Activated CD8-positive, alpha-beta T cell treated with anti-CD3 and anti-CD28 coated beads, Interleukin-2, amount 10 ng/mL, durations not matched to agents 7 days and 5 days (primary cell): ENCODE measurements around the gene EFCAB12. TPM values are rescaled to one million over a fixed set of nuclear protein-coding genes. Genes with fewer than 3 reads are reported as not detected.

Experiments used
- ATAC-seq: fragments of 150-1000 bp; cut with Tn5 transposase; one replicate; pipeline ENCODE4 v1.10.0; 2021; ENCODE audit warnings: moderate library complexity
- CTCF ChIA-PET: fragments of 350-600 bp; sonication (Branson Sonifier 250); formaldehyde crosslinking; loops from one replicate; lab custom pipeline; 2021; ENCODE audit warnings: antibody characterized with exemption; lab: Charles Lee
- POLR2A ChIA-PET: fragments of 350-600 bp; sonication (Branson Sonifier 250); formaldehyde crosslinking; loops from one replicate; lab custom pipeline; 2021; ENCODE audit warnings: antibody characterized with exemption; lab: Charles Lee
- DNase-seq: peaks from one replicate; pipeline ENCODE4 v3.0.0-alpha.2; 2020
- H3K27ac Mint-ChIP-seq: one replicate; pipeline ENCODE4 v1.8.0; 2021; ENCODE audit warnings: mild to moderate bottlenecking, mixed read lengths
- H3K27me3 Mint-ChIP-seq: one replicate; pipeline ENCODE4 v1.8.0; 2021; ENCODE audit warnings: low read depth, mixed read lengths
- H3K36me3 Mint-ChIP-seq: one replicate; pipeline ENCODE4 v1.8.0; 2021; ENCODE audit warnings: low read depth, mixed read lengths
- H3K4me1 Mint-ChIP-seq: one replicate; pipeline ENCODE4 v1.8.0; 2021; ENCODE audit warnings: low read depth, mixed read lengths
- H3K4me3 Mint-ChIP-seq: one replicate; pipeline ENCODE4 v1.8.0; 2021; ENCODE audit warnings: mild to moderate bottlenecking, mixed read lengths
- H3K9me3 Mint-ChIP-seq: one replicate; pipeline ENCODE4 v1.8.0; 2022; ENCODE audit warnings: mixed read lengths; ENCODE audit not compliant: insufficient read depth
- total RNA-seq, 2 experiments: library from RNA; stranded (reverse); gene quantifications; one replicate each; pipeline ENCODE4 v1.2.3, GENCODE V29; 2021

The EFCAB12 gene
- total RNA-seq, 2 experiments from 2014 or later, result 0.42 to 0.45 TPM

DNA sequence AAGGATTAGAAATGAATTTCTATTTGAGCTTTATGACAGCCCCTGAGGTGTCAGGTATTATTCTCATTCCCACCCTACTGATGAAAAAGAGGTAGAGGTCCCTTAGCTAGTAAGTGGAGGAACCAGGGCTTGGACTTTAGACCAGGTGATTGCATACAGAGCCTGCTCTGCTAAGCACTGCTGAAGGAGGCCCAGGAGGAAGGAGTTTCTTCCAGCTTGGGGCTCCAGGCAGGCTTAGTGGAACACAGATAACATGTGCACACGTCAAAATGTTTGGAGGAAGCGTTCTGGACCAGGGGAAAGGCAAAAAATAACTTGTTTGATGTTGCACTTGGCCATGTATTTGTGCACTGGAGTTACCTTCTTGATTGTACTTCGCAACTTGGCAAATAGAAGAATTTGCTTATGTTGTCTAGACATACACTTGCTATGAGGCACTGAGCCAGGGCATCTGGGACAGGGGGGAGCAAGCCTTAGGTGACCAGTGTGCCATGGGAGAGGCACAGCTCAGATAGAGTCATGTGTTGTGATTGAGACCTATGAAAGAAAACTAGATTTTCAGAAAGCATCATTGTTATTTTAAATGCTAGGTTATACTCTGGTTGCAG lies 34.0 kb upstream of the EFCAB12 start:
- Mint-ChIP-seq H3K36me3 (peaks cover 11% of the 10 kb centered on the region), H3K9me3 (no peaks in the 10 kb centered on the region), H3K4me3 (no peak overlapping the region), H3K27me3 (no peaks in the 10 kb centered on the region), H3K4me1 (peaks cover 12% of the 10 kb centered on the region), H3K27ac (no peak overlapping the region)
- ChIA-PET POLR2A (no interaction called here), CTCF (no interaction called here)
- DNase-seq (no peak), ATAC-seq (no peak)

- H3K9me3 Mint-ChIP-seq, result no peaks in the 10 kb centered on the region
- no peak for ATAC-seq
Observed at GRCh38 chr3:129461461-129462146, 33.2 kb upstream of the EFCAB12 start.

GRCh38 chr3:129461022-129461421 lies 32.6 kb upstream of the EFCAB12 start:
- Mint-ChIP-seq H3K27me3 (no peaks in the 10 kb centered on the region), H3K36me3 (peaks cover 11% of the 10 kb centered on the region), H3K4me1 (peaks cover 12% of the 10 kb centered on the region), H3K4me3 (no peak overlapping the region), H3K27ac (no peak overlapping the region), H3K9me3 (no peaks in the 10 kb centered on the region)
- DNase-seq, result no peak
- CTCF ChIA-PET, result no interaction called here
- ATAC-seq, result no peak
- POLR2A ChIA-PET, result no interaction called here

More at GRCh38 chr3:129461461-129462146, 33.2 kb upstream of the EFCAB12 start:
- Mint-ChIP-seq H3K27me3 (no peaks in the 10 kb centered on the region), H3K27ac (no peak overlapping the region), H3K4me1 (peaks cover 12% of the 10 kb centered on the region), H3K4me3 (no peak overlapping the region), H3K36me3 (peaks cover 11% of the 10 kb centered on the region)
- no peak for DNase-seq
- POLR2A ChIA-PET, result no interaction called here
- CTCF ChIA-PET, result no interaction called here

DNA sequence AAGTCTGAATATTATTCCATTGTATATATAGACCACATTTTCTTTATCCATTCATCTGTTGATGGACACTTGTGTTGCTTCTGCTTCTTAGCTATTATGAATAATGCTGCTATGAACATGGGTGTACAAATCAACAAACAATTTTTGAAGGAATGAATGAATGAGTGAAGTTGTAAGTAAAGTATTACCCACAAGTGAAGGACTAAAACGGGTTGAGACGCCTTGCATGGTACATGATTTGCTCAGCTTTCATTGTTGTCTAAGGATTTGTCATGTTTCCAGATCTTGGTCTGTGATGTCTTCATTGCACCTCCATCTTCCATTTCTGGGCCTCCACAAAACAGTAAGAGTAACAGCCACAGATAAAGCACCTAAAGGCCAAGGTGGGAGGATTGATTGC lies 32.1 kb upstream of the EFCAB12 start:
- H3K4me1 Mint-ChIP-seq, result peaks cover 12% of the 10 kb centered on the region
- no peaks in the 10 kb centered on the region for H3K9me3 Mint-ChIP-seq
- H3K27ac Mint-ChIP-seq, result no peak overlapping the region
- no peak overlapping the region for H3K4me3 Mint-ChIP-seq
- H3K27me3 Mint-ChIP-seq, result no peaks in the 10 kb centered on the region
- ATAC-seq (no peak), DNase-seq (no peak)
- POLR2A ChIA-PET, result interaction anchor here (1.1 kb wide), 1 partner anchor 21 kb away, joined by 3 read pairs; the partner anchor contains the start of genes IFT122 and MBD4
- CTCF ChIA-PET, result no interaction called here
- peaks cover 11% of the 10 kb centered on the region for H3K36me3 Mint-ChIP-seq

DNA sequence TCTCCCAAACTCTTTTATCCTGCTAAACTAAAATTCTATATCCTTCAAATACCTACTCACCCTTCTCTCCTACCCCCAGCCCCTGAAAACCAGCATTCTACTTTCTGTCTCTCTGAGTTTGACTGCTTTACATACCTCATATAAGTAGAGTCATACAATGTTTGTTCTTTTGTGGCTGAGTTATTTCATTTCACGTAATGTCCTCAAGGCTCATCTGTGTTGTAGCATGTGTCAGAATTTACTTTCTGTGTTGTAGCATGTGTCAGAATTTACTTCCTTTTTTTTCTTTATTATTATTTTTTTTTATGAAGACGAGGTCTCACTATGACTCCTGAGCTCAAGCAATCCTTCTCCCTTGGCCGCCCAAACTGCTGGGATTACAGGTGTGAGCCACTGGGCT lies 31.7 kb upstream of the EFCAB12 start:
- H3K27ac Mint-ChIP-seq, result no peak overlapping the region
- H3K36me3 Mint-ChIP-seq, result peaks cover 11% of the 10 kb centered on the region
- peaks cover 12% of the 10 kb centered on the region for H3K4me1 Mint-ChIP-seq
- CTCF ChIA-PET, result no interaction called here
- ATAC-seq (no peak), DNase-seq (no peak)
- no peak overlapping the region for H3K4me3 Mint-ChIP-seq
- H3K9me3 Mint-ChIP-seq, result no peaks in the 10 kb centered on the region
- no peaks in the 10 kb centered on the region for H3K27me3 Mint-ChIP-seq
- POLR2A ChIA-PET, result interaction anchor here (1.1 kb wide), 1 partner anchor 20 kb away, joined by 3 read pairs; the partner anchor contains the start of genes IFT122 and MBD4

- Mint-ChIP-seq H3K4me3 (no peak overlapping the region), H3K27ac (no peak overlapping the region), H3K9me3 (no peaks in the 10 kb centered on the region), H3K36me3 (peaks cover 12% of the 10 kb centered on the region), H3K4me1 (no peaks in the 10 kb centered on the region), H3K27me3 (no peaks in the 10 kb centered on the region)
- POLR2A ChIA-PET, result no interaction called here
- CTCF ChIA-PET, result no interaction called here
- ATAC-seq (no peak), DNase-seq (no peak)
Observed at GRCh38 chr3:129453732-129454131, 25.3 kb upstream of the EFCAB12 start.

DNA sequence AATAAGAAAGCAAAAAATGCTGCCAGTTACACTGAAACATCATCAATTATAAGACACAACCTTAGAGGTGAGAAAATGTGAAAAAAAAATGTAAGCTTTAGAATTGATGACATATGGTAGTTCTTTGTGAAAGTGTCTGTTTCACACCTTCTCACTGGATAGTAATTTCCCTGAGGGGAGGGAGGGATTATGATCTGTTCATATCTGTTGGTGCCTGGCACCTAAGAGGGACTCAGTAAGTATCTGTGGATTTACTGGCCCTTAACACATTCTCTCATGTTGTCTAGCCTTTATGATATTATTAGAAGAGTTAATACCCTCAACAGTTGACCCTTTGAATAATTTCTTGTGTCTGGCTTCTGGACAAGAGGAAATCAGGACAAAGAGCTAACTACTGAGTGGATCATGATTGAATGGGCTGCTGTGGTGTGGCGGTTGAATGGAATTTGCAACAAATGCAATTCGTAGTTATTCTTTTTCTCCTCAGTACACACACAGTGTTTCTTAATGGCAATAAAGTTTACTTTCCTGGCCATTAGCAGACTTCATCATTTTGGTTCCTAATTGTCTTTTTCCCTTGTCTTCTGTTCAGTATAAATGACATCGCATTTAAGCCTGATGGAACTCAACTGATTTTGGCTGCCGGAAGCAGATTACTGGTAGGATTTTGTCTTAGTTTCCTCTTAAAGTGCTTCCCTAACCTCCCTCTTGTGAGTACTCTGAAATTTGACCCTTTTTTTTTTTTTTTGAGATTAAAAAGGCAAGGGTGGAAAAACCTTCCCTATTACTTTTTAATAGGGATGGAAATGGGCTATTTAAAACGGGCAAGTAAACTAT lies 21.1 kb upstream of the EFCAB12 start:
- no peaks in the 10 kb centered on the region for H3K4me1 Mint-ChIP-seq
- no peak for DNase-seq
- peaks cover 12% of the 10 kb centered on the region for H3K36me3 Mint-ChIP-seq
- ChIA-PET CTCF (interaction anchor here (0.6 kb wide), 1 partner anchor 50 kb away, joined by 3 read pairs; no protein-coding TSS in a partner anchor), POLR2A (interaction anchor here (2.1 kb wide), 1 partner anchor 9 kb away, joined by 8 read pairs; the partner anchor contains the start of genes IFT122 and MBD4)
- no peak overlapping the region for H3K4me3 Mint-ChIP-seq
- H3K9me3 Mint-ChIP-seq, result no peaks in the 10 kb centered on the region
- no peaks in the 10 kb centered on the region for H3K27me3 Mint-ChIP-seq
- no peak for ATAC-seq
- no peak overlapping the region for H3K27ac Mint-ChIP-seq

- no peak overlapping the region for H3K27ac Mint-ChIP-seq
- ATAC-seq (no peak), DNase-seq (no peak)
- no peaks in the 10 kb centered on the region for H3K27me3 Mint-ChIP-seq
- POLR2A ChIA-PET, result interaction anchor here (2.1 kb wide), 1 partner anchor 8 kb away, joined by 8 read pairs; the partner anchor contains the start of genes IFT122 and MBD4
- CTCF ChIA-PET, result no interaction called here
- H3K9me3 Mint-ChIP-seq, result no peaks in the 10 kb centered on the region
- no peak overlapping the region for H3K4me3 Mint-ChIP-seq
- peaks cover 13% of the 10 kb centered on the region for H3K36me3 Mint-ChIP-seq
- H3K4me1 Mint-ChIP-seq, result peaks cover 4% of the 10 kb centered on the region
Observed at GRCh38 chr3:129448186-129448895, 19.9 kb upstream of the EFCAB12 start.

DNA sequence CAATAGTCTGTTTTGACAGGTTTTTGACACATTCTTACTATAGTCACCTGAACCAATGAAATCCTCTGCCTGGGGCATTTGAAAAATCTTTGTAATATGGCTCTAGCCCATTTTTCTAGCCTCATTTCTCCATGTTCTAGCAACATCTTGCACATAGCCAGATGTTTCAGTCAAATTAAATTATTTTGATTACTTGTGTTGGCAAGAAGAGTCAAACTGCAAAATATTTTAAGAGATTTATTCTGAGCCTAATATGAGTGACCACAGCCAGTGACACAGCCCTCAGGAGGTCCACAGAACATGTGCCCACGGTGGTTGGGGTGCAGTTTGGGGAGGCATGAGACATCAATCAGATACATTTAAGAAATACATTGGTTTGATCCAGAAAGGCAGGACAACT lies 18.5 kb upstream of the EFCAB12 start:
- DNase-seq (no peak), ATAC-seq (no peak)
- ChIA-PET CTCF (no interaction called here), POLR2A (no interaction called here)
- Mint-ChIP-seq H3K4me3 (no peak overlapping the region), H3K27me3 (no peaks in the 10 kb centered on the region), H3K27ac (no peak overlapping the region), H3K9me3 (no peaks in the 10 kb centered on the region), H3K36me3 (peaks cover 7% of the 10 kb centered on the region), H3K4me1 (peaks cover 15% of the 10 kb centered on the region)

DNA sequence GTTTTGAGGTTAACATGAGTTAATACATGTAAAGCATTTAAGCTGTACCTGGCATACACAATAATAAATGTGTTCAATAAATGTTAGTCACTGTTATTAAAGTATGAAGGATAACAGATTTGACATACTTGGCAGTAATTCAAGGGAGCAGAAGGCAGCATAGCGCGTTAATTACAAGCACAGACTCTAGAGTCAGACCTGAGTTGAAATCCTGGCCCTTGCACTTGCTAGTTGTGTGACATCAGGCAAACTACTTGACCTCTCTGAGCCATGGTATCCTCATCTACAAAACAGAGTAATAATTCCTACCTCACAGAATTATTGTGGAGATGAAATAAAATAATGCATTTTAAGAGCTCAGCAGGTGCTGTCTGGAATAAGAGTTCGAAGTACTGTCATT lies 17.0 kb upstream of the EFCAB12 start:
- H3K9me3 Mint-ChIP-seq, result no peaks in the 10 kb centered on the region
- no peak overlapping the region for H3K27ac Mint-ChIP-seq
- no peak for ATAC-seq
- peaks cover 29% of the 10 kb centered on the region for H3K4me1 Mint-ChIP-seq
- no peaks in the 10 kb centered on the region for H3K27me3 Mint-ChIP-seq
- H3K4me3 Mint-ChIP-seq, result no peak overlapping the region
- ChIA-PET CTCF (no interaction called here), POLR2A (no interaction called here)
- DNase-seq, result no peak
- H3K36me3 Mint-ChIP-seq, result peaks cover 3% of the 10 kb centered on the region

DNA sequence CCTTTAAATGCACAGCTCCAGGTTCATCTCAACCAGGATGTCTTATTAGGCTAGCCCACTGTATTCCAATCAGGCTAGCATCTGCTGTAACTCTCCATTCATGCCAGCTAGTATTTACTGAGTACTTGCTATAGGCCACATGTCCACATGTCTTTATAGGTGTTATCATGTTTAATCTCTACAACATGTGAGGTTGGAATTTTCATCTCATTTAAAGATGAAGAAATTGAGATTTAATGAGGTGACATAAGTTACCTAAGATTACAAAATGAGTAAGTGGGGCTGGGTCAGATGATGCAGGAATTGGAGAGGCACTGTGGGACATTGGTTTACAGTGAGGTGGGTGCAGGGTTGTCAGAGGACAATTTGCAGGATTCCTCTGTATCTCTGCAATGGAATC lies 14.5 kb upstream of the EFCAB12 start:
- ATAC-seq (no peak), DNase-seq (no peak)
- H3K27ac Mint-ChIP-seq, result no peak overlapping the region
- no peaks in the 10 kb centered on the region for H3K9me3 Mint-ChIP-seq
- no peak overlapping the region for H3K4me3 Mint-ChIP-seq
- CTCF ChIA-PET, result interaction anchor here (0.8 to 1.7 kb wide), 2 partner anchors 43 to 59 kb away, joined by 3 to 5 read pairs; no protein-coding TSS in a partner anchor
- H3K36me3 Mint-ChIP-seq, result peaks cover 16% of the 10 kb centered on the region
- H3K27me3 Mint-ChIP-seq, result no peaks in the 10 kb centered on the region
- POLR2A ChIA-PET, result no interaction called here
- peaks cover 37% of the 10 kb centered on the region for H3K4me1 Mint-ChIP-seq
